Activated naive CD4-positive, alpha-beta T cell treated with Interleukin-2 at 50 U/mL for 16 hours (primary cell): ENCODE measurements around the gene MYO7B.

ENCODE experiments used
- DNase-seq: peaks from one replicate; pipeline ENCODE4 v3.0.0-alpha.2; 2020

The MYO7B gene

DNA sequence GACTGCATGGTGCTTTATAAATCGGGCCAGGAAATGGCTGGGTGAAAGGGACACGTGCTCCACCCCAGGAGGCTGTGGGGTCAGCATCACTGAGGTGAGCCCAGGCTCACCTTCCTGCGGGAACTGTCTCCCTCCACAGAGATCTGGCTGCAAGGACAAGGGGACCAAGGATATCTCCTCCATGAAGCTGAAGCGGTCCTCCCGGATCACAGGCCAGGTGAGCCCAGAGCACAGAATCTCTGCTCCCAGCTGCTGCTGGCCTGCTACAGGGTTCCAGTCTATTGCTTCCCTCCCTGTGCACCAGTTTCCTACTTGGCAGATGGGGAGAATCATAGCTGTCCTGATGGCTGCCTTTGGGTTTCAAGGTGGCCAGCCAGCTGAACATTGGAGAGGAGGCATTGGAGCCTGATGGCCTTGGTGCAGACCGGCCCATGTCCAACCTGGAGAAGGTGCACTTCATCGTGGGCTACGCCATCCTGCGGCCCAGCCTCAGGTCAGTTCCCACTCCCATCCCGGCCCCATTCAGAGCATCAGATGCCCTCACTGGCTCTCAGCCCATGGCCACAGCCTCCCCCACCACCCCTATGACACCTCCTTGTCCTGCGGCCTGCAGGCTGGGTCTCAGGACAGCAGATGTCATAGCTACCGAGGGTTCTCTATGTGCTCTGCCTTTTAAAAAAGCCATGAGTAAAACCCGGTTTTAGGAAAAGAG is 76.8 kb downstream of the MYO7B start:
- DNase-seq, result no peak

DNA sequence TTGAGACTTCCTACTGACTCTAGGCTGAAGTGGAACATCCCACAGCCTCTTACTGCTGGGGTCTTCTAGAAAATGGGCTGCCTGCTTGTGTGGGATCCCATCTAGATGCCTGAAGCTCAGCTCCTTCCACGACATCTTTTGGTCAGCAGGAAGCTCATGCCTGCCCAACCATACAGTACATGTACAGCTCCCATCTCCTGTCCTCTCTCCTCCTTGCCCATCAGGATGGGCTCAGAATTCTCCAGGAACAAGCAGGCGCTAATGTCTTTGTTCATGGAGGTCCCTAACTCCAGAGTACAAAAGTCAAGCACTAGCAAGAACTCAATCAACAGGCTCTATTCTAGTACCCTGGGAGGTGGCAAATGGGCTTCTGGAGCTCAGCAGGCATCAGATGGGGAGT is 78.8 kb downstream of the MYO7B start:
- DNase-seq, result no peak

DNA sequence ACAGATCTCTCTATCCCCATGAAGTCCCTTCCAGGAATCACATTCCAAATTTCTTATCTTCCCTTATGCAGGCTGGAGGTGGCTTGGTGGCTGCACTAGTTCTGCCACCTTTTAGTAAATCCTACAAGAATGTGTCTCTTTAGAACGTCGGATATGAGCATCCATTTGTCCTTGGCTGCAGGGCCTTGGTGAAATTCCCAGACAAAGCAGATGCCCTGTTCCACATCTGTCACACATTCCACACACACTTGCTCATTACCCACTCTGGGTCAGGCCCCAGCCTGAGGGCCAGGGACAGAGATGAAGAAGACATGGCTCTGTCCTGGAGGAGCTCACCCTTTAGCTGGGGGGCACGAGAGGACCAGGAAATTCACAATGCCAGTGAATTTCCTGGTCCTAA is 79.2 kb downstream of the MYO7B start:
- DNase-seq, result no peak

DNA sequence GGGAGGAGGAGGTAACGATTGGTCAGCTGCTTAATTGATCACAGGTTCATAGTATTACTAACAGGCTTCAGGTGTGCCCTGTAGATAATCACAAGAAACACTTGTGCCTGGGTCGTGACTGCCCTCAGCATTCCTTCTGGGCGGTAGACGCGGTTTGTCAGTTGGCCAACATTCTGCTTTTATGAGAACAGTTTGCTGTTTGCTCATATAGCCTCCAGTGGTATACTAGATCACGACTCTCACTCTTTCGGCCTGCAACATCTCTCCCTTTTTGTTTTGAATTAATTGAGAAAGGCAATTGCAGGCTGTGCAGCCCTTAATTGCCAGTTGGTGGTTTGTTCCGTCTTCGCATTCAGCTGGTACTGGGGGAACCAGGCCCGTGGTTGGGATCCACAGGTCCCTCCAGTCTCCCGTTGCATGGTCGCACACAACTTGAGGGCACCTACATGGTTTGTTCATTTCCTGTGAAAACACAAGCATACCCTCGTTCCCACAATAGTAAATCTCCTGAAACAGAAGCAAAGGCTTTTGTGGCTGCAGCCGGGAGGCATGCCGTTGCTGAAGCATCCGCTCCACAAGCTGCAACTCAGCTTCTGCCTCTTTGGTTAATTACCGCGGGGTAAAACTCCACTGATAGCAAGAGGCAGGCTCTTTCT is 80.2 kb downstream of the MYO7B start:
- DNase-seq, result no peak

DNA sequence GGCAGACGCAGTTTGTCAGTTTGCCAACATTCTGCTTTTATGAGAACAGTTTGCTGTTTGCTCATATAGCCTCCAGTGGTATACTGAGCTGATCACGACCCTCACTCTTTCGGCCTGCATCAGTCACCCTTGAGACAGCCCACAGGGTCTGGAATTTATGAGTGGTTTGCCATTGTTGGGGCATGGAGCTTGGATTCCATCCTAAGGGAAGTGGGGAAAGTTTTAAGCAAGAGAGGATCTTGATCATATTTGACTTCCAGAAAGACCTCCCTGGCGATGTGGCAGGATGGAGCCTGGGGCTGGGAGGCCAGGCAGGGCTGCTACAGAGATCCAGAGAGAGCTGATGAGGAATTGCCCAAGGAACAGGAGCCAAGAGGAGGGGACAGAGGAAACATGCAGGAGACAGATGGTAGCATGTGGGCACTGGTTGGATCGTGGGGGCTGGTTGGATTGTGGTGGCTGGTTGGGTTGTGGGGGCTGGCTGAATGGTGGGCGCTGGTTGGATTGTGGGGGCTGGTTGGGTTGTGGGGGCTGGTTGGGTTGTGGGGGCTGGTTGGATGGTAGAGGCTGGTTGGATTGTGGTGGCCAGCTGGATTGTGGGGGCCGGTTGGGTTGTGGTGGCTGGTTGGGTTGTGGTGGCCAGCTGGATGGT is 83.2 kb downstream of the MYO7B start:
- DNase-seq, result no peak

DNA sequence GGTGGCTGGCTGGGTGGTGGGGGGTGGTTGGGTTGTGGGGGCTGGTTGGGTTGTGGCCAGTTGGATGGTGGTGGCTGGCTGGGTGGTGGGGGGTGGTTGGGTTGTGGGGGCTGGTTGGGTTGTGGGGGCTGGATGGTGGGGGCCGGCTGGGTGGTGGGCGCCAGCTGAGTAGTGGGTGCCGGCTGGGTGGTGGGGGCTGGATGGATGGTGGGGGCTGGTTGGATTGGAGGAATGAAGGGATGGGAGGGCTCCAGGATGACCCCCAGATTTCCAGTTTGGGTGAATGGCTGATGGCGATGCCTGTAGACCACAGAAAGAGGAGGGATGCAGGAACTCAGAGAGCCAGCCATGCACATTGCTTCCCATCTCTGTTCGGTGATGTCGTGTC is 83.7 kb downstream of the MYO7B start:
- DNase-seq, result no peak

DNA sequence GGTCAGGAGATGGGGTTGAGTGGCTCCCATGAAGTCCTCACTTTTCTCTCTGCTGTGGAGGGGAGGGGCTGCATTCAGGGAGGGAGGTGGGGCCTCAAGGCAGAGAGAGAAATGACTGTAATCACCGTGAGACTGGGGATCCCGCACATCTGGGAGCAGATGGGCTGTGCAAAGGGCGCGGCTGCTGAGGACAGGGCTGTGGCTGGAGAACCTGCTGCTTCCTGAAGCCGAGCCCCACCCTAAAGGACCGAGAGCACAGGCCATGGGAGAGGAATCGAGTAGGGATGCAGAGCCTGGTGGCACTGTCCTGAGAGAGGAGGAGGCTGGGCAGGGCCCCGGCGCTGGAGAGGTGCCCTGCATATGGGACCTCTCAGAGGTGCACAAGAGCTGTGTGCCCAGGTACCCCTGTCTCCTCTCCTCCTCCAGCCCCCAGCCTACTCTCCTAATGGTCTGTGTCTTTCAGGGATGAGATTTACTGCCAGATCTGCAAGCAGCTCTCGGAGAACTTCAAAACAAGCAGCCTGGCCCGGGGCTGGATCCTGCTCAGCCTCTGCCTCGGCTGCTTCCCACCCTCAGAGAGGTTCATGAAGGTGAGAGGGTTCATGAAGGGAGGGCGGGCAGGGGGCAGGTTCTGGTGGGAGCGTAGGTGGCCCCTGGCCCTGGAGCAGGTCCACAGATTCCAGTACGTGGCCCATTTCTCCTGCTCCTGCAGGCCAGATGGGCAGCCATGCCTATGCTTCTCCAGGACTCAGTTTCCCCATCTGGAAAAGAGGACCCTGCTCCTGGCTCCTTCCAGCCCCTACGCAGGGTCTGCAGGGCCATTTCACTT is 84.6 kb downstream of the MYO7B start:
- no peak for DNase-seq

DNA sequence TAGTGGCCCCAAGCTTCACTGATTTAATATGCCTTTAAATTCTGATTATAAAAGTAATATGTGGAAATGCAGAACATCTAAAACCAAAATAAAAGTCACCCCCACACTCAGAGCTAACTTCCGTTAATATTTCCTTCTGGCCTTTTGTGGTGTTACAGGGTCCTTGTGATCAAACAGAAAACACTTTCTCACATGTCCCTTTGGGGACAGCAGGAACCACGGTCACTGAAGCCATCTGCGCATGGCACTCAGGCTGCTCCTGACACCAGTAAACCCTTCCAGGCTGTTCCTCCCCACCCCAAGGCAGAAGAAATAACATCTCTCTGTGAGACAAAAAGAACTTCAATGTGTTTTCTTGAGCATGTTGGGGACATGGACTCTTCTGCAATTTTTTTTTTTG is 85.4 kb downstream of the MYO7B start:
- DNase-seq, result no peak

DNA sequence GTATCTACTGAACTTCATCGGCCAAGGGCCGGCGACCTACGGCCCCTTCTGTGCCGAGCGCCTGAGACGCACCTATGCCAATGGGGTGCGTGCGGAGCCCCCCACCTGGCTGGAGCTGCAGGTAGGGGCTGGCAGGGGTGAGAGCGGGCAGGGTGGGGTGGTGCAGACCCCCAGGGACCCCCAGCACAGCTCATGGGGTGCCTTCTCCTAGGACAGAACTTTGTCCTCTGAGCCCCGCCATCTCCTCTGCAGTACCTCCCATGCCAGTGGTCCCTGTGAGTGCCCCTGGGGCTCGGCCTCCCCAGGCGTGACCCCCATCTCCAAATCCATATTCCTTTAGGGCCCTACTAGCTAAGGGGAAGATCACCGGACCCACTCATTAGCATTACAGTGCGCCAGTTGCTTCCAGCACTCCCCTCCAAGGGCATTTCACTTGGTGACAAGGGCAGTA is 86.5 kb downstream of the MYO7B start:
- no peak for DNase-seq

DNA sequence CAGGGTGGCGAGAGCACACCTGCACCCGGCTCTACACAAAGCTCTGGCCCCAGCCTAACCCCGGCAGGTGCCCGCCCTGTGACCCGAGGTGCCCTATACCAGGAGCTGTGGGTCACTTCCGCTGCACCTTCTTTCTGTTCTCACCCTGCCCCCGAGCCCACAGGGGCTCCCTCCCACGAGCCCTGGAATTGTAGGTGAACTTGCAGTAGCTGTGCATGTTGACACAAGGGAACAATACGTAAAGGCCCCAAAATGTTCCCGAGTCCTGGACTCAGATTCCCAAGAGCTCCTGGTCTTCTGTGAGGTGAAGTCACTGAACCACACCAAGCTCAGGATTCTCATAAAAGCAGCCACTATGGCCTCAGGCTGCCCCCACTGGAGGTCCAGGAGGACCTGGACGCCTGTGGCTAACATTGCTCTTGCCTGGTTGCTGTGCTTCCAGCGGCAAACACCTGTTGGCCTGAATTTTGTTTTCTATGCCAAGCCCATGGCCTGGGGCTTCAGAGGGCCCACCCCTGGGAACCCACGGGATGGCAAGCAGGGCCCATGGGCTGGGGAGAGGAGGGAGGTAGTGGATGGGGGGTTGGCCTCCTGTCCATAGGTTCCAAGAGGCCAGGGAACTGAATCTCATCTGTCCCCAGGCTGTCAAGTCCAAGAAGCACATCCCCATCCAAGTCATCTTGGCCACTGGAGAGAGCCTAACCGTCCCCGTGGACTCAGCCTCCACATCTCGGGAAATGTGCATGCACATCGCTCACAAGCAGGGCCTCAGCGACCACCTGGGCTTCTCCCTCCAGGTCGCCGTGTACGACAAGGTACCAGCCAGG is 87.3 kb downstream of the MYO7B start:
- DNase-seq, result no peak

DNA sequence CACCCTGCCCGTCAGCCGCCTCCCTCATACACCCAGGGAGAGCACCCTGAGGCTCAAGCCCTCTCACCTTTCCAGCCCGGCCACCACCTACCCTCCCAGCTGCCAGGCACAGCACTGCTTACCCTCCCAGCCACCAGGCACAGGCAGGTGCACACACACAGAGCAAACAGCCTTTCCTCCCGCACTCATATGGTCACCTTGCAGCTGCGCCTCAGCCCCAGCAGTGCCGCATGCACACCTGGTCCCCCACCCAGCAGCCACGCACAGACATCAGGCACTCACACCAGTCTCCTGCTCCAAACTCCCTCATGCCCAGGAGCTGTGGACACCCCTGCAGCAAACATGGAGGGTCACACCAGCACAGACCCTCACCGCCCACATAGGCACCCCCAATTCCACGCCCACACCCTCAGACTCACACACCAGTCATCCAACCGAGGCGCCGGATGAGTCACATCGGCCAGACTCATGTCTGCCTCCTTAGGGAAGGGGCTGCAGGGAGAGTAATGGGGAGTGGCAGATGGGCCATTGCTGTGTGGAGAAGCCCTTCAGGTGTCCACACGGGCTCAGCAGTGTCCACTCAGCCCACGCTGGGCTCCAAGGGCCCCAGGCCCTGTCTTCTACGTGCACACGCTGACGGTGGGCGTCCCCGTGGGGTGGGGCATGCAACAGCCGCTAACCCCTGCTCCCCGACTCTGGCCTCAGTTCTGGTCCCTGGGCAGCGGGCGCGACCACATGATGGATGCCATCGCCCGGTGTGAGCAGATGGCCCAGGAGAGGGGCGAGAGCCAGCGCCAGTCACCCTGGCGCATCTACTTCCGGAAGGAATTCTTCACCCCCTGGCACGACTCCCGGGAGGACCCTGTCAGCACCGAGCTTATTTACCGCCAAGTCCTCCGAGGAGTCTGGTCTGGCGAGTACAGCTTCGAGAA is 88.2 kb downstream of the MYO7B start:
- no peak for DNase-seq

DNA sequence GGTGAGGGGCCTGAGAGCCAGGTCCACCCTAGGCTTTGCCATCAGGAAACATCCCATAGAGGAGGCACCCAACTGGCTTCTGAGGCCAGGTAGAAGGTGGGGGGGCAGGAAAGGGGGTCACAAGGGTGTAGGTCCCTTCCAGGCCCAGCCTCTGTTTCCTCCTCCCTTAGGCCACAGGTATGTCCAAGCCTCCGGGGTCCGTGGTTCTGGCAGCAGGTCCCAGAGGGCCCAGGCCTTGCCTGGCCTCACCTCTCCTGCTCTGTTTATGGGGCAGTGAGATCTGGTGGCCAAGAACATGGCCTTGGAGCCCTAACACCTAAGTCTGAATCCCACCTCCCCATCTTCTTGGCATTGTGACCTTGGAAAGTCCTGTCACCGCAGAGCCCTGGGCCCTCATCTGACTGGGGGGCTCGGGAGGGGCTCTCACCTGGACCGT is 88.9 kb downstream of the MYO7B start:
- DNase-seq, result no peak

DNA sequence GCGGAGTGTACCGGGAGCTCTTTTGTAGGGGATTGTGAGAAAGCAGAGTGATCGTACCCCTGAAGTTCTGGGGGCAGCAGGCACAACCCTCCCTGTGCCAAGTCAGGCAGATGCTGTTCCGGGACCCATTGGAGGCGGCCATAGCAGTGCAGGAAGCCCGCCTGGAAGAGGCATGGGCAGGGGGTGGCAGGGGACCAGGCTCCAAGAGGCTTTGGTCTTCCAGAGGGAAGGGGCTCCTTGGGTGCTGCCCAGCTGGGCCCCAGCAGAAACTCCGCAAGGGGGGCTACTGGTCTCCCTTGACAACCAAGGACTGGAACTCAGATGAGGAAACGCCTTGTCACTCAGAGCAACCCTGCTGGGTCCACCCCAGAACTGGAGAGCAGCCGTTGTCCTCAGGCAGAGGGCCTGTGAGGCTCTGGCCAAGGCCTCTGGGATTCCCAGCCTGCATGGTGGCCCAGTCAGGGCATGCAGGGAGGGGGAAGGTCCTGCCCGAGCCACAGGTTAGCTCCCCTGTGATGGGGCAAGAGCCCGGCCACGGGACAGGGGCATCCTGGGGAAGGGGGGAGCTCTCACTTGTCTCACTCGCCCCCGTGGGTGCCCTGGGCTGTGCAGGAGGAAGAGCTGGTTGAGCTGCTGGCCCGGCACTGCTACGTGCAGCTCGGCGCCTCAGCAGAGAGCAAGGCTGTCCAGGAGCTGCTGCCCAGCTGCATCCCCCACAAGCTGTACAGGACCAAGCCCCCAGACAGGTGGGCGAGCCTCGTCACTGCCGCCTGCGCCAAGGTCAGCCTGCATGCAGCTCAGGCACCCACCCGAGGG is 89.5 kb downstream of the MYO7B start:
- no peak for DNase-seq

DNA sequence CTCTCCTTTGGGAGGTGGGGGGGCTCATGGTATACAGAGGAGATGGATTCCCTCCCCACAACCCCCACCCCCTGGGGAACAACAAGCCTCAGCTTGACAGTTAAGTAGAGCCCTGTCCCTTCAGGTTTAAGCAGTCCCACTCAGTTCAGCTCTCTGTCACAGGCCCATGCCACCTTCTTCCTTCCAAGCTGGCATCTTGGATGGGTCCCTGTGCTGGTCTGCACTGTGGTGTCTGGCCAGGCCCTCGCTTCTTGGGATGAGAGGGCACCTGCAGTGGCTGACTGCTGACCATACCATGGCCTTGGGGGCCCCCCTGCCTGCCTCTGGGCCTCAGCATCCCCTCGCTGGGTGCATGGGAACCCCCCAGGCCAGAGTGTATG is 90.1 kb downstream of the MYO7B start:
- DNase-seq, result no peak

DNA sequence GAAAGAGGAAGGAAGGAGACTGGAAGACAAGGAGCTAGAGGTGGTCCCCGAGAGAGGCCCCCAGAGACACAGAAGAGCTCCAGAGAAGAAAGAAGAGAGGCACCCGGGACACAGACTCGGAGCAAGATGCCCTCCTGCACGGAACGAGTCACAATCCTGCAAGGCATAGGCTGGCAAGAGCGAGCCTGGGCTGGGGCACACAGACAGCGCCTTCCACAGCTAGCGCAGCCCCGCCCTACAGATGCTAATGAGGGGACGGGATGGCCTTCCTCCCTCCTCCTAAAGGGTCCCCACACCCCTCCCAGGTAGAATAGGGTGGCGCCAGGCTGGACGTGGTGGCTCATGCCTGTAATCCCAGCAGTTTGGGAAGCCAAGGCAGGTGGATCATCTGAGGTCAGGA is 90.7 kb downstream of the MYO7B start:
- no peak for DNase-seq

DNA sequence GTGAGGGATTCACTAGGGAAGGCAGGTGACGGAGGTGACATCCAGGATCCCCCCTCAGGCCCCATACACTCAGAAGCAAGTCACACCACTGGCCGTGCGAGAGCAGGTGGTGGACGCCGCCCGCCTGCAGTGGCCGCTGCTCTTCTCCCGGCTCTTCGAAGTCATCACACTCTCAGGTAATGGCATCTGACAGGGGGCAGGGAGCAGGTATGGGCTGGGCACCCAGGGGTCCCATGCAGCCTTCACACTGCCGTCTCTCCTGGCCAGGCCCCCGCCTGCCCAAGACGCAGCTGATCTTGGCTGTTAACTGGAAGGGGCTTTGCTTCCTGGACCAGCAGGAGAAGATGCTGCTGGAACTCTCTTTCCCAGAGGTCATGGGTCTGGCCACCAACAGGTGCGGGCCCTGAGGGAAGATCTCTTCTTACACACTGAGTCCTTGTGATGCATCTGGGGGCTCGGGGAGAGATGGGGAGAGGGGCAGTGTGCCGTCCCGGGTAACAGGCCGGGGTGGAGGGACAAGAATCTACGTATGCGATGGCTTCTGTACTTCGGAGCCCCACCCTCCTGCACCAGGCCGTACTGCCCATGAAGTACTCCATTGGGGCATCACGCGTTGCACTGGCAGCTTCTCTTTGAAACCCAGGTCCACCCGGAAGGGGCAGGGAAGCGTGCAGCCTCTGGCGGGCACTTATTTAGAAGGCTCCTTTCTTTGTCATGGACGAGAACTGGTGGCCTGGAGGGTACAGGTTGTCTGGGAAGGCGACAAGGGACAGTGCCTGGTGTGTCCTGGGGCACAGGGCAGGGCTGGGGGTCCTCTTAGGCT is 91.6 kb downstream of the MYO7B start:
- no peak for DNase-seq

DNA sequence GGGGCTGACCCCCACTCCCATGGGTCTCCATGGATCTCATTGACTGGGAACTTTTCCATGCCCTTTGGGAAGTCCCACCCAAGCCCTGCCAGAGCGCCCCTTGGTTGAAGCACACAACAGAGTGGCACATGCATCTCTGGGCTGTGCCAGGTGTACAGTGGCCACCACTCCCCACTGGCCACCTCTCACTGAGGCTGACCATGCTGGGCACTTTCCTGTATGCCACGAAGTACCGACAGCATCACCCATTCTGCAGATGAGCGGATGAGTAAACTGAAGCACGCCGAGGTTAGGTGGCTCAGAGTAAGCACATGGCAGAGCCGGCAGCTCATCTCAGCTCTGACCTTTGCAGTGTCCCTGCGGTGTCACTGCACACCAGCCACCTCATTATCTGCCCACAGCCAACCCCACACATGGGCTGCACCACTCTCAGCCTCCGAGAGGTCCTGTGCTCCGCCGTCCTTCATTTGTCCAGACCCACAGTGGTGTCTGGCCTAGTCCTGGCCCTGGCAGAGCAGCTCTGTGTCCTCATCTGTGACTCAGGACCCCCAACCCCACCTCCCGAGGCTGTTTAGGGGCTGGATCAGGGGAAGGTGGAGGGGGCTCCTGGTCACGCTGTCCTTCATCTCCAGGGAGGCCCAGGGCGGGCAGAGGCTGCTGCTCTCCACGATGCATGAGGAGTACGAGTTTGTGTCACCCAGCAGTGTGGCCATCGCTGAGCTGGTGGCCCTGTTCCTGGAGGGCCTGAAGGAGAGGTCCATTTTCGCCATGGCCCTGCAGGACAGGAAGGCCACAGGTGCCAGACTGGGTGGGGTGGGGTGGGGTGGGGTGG is 92.5 kb downstream of the MYO7B start:
- no peak for DNase-seq

DNA sequence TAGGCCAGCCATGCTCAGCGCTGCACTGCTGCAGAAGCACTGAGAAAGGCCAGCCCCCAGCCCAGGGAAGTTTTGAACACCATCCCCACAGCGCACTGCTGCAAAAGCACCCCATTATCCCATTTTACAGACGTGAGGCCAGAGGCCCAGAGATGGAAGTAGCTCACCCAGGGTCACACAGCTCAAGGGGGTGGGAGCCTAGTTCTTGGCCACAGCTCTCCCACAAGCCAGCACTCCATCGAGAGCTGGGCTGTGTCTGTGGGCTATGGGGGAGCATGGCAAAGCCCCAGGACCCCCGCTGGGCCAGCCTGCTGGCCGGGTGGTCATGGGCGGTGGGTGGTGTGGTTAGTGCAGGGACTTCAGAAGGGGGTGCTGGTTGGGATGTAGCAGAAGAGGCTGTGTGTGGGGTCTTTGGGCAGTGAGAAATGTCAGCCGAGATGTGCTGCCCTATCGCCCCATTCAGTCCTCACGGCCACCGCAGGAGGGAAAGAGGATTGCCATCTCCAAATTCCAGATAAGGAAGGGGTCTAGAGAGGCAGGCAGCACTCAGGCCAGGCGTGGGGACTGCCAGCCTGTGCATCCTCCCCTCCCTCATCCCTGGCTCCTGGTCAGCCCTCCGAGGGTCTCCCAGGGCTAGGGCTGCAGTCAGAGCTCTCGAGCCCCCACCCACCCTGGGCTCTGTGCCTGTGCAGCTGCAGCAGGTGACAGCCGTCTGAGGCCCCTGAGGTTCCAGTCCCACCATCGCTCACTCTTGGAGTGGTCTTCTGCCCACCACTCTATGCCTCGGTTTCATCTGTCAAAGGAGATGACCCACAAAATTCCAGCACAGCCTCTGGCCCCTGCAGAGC is 93.5 kb downstream of the MYO7B start:
- no peak for DNase-seq
